IMR-90 (cell line): ENCODE results near the gene PTRH2. TPM values are rescaled to one million over a fixed set of nuclear protein-coding genes. Genes with fewer than 3 reads are reported as not detected.

Experiments used
- ATAC-seq: fragments of 200-7000 bp; cut with Tn5 transposase; 2 replicates; pipeline ENCODE4 v1.9.1; 2020; ENCODE audit warnings: low read depth, mild to moderate bottlenecking, moderate library complexity
- BruUV-seq: library from RNA; stranded (reverse); fragments of 400-500 nt; replicated peaks from 2 replicates; lab custom pipeline; 2021; lab: Mats Ljungman, UMichigan
- CTCF ChIA-PET: fragments of 300-600 bp; formaldehyde crosslinking; extraction: SDS; loops from one replicate; lab custom pipeline; 2021; ENCODE audit warnings: antibody characterized with exemption; lab: Yijun Ruan, JAX
- POLR2A ChIA-PET: fragments of 300-600 bp; sonication (Branson Sonifier 250); formaldehyde crosslinking; loops from one replicate; lab custom pipeline; 2022; ENCODE audit warnings: antibody characterized with exemption; ENCODE audit not compliant: unreplicated experiment; lab: Charles Lee
- DNase-seq: peaks from one replicate; pipeline ENCODE4 v3.0.0; 2013
- H2AFZ ChIP-seq: replicated peaks from 2 replicates; pipeline ENCODE3; 2013; ENCODE audit warnings: low read length, mild to moderate bottlenecking; ENCODE audit not compliant: poor library complexity
- H2AK5ac ChIP-seq: 2 replicates; pipeline ENCODE4 v1.6.1; 2013; ENCODE audit warnings: low read depth, low read length, inconsistent platforms
- H2AK9ac ChIP-seq: replicated peaks from 2 replicates; pipeline ENCODE3; 2013; ENCODE audit warnings: mild to moderate bottlenecking, low read depth, low read length, moderate library complexity; ENCODE audit not compliant: poor library complexity
- H2BK120ac ChIP-seq: 2 replicates; pipeline ENCODE4 v1.6.1; 2013; ENCODE audit warnings: low read depth, low read length, inconsistent platforms
- H2BK15ac ChIP-seq: 3 replicates; pipeline ENCODE4 v1.6.1; 2013; ENCODE audit warnings: low read depth, low read length, inconsistent platforms
- H2BK20ac ChIP-seq: 2 replicates; pipeline ENCODE4 v1.6.1; 2013; ENCODE audit warnings: low read depth, mild to moderate bottlenecking, inconsistent platforms, low read length, moderate library complexity
- H2BK5ac ChIP-seq: 2 replicates; pipeline ENCODE4 v1.6.1; 2013; ENCODE audit warnings: mild to moderate bottlenecking, low read depth, low read length, inconsistent platforms; ENCODE audit not compliant: poor library complexity, severe bottlenecking
- H3K14ac ChIP-seq: replicated peaks from 2 replicates; pipeline ENCODE4 v1.6.1; 2013; ENCODE audit warnings: low read depth, low read length, inconsistent platforms
- H3K18ac ChIP-seq: 2 replicates; pipeline ENCODE4 v1.6.1; 2013; ENCODE audit warnings: low read depth, low read length, control low read depth
- H3K23ac ChIP-seq: 2 replicates; pipeline ENCODE4 v1.6.1; 2013; ENCODE audit warnings: low read depth, low read length, inconsistent platforms
- H3K27ac ChIP-seq: 2 replicates; pipeline ENCODE4 v1.5.1; 2013; ENCODE audit warnings: mild to moderate bottlenecking, control low read depth, low read length; ENCODE audit not compliant: insufficient read depth
- H3K27me3 ChIP-seq: 2 replicates; pipeline ENCODE4 v1.6.1; 2013; ENCODE audit warnings: low read length; ENCODE audit not compliant: control insufficient read depth, insufficient read depth
- H3K36me3 ChIP-seq: 2 replicates; pipeline ENCODE4 v1.6.1; 2013; ENCODE audit warnings: low read length, mixed read lengths; ENCODE audit not compliant: control insufficient read depth, insufficient read depth
- H3K4ac ChIP-seq: 2 replicates; pipeline ENCODE4 v1.6.1; 2013; ENCODE audit warnings: low read depth, low read length, inconsistent platforms
- H3K4me1 ChIP-seq: 2 replicates; pipeline ENCODE4 v1.6.1; 2013; ENCODE audit warnings: low read length, mixed read lengths; ENCODE audit not compliant: control insufficient read depth, insufficient read depth
- H3K4me2 ChIP-seq: 2 replicates; pipeline ENCODE4 v1.6.1; 2013; ENCODE audit warnings: low read depth, mild to moderate bottlenecking, control low read depth, low read length, moderate library complexity
- H3K4me3 ChIP-seq: 2 replicates; pipeline ENCODE4 v1.5.1; 2013; ENCODE audit warnings: low read depth, mild to moderate bottlenecking, control low read depth, low read length, moderate library complexity; ENCODE audit not compliant: insufficient read depth
- H3K56ac ChIP-seq: 2 replicates; pipeline ENCODE4 v1.6.1; 2013; ENCODE audit warnings: low read length, inconsistent platforms; ENCODE audit not compliant: insufficient read depth; ENCODE audit errors: extremely low read depth
- H3K79me1 ChIP-seq, 2 experiments: 2 replicates each; pipeline ENCODE4 v1.6.1; 2013; ENCODE audit warnings: low read length in 2 of 2, inconsistent platforms in 1 of 2, low read depth in 1 of 2
- H3K9ac ChIP-seq: 2 replicates; pipeline ENCODE4 v1.6.1; 2013; ENCODE audit warnings: low read depth, low read length, control low read depth
- H3K9me1 ChIP-seq: 2 replicates; pipeline ENCODE4 v1.6.1; 2013; ENCODE audit warnings: low read length, inconsistent platforms; ENCODE audit not compliant: insufficient read depth
- H3K9me3 ChIP-seq: 2 replicates; pipeline ENCODE4 v1.6.1; 2013; ENCODE audit warnings: low read length; ENCODE audit not compliant: control insufficient read depth, insufficient read depth
- H4K20me1 ChIP-seq: 2 replicates; pipeline ENCODE4 v1.6.1; 2013; ENCODE audit warnings: low read length, inconsistent platforms; ENCODE audit not compliant: insufficient read depth
- H4K5ac ChIP-seq: 2 replicates; pipeline ENCODE4 v1.6.1; 2013; ENCODE audit warnings: mild to moderate bottlenecking, low read depth, low read length, control low read depth
- H4K8ac ChIP-seq, 2 experiments: 2 replicates each; pipeline ENCODE4 v1.6.1; 2013; ENCODE audit warnings: low read depth in 2 of 2, low read length in 2 of 2, control low read depth in 1 of 2, inconsistent platforms in 1 of 2
- H4K91ac ChIP-seq: 2 replicates; pipeline ENCODE4 v1.6.1; 2013; ENCODE audit warnings: low read depth, low read length, inconsistent platforms; ENCODE audit not compliant: insufficient read depth
- BHLHE40 ChIP-seq: fragments of 150-350 bp; IDR thresholded peaks from 2 replicates; pipeline ENCODE4 v1.6.1; 2016; ENCODE audit warnings: mild to moderate bottlenecking, low read depth, low read length
- CEBPB ChIP-seq: IDR thresholded peaks from 2 replicates; pipeline ENCODE4 v1.6.1; 2012; ENCODE audit warnings: low read depth, low read length, improper control_type of control experiment
- CHD1 ChIP-seq: IDR thresholded peaks from 2 replicates; pipeline ENCODE4 v1.6.1; 2012; ENCODE audit warnings: low read depth, low read length, improper control_type of control experiment
- FOS ChIP-seq: fragments of 150-350 bp; IDR thresholded peaks from 2 replicates; pipeline ENCODE4 v1.6.1; 2016; ENCODE audit warnings: low read depth, low read length
- MAFK ChIP-seq: IDR thresholded peaks from 2 replicates; pipeline ENCODE4 v1.6.1; 2012; ENCODE audit warnings: low read depth, low read length, improper control_type of control experiment
- MAZ ChIP-seq: IDR thresholded peaks from 2 replicates; pipeline ENCODE4 v1.6.1; 2012; ENCODE audit warnings: low read depth, mild to moderate bottlenecking, low read length, improper control_type of control experiment, moderate library complexity, borderline replicate concordance
- MXI1 ChIP-seq: IDR thresholded peaks from 2 replicates; pipeline ENCODE4 v1.6.1; 2012; ENCODE audit warnings: low read depth, mild to moderate bottlenecking, low read length, moderate library complexity, borderline replicate concordance
- NFE2L2 ChIP-seq: fragments of 150-350 bp; IDR thresholded peaks from 2 replicates; pipeline ENCODE4 v1.6.1; 2016; ENCODE audit warnings: low read depth, mild to moderate bottlenecking, low read length
- POLR2A ChIP-seq: IDR thresholded peaks from 2 replicates; pipeline ENCODE4 v1.6.1; 2012; ENCODE audit warnings: mild to moderate bottlenecking, low read depth, low read length
- RAD21 ChIP-seq: IDR thresholded peaks from 2 replicates; pipeline ENCODE4 v1.6.1; 2012; ENCODE audit warnings: low read length, improper control_type of control experiment
- RCOR1 ChIP-seq: IDR thresholded peaks from 2 replicates; pipeline ENCODE4 v1.6.1; 2012; ENCODE audit warnings: mild to moderate bottlenecking, low read length, improper control_type of control experiment; ENCODE audit not compliant: insufficient replicate concordance
- RFX5 ChIP-seq: IDR thresholded peaks from 2 replicates; pipeline ENCODE4 v1.8.0; 2012; ENCODE audit warnings: low read depth, mild to moderate bottlenecking, low read length, moderate library complexity
- SMC3 ChIP-seq: fragments of 150-350 bp; IDR thresholded peaks from 2 replicates; pipeline ENCODE4 v1.6.1; 2016; ENCODE audit warnings: low read depth, mild to moderate bottlenecking, antibody characterized with exemption, low read length, moderate library complexity
- dilution Hi-C: fragments of 300-500 bp; cut with HindIII; formaldehyde crosslinking; loops from one replicate; pipeline ENCODE4 v1.14.3; 2018; ENCODE audit warnings: low sequenced_read_pairs; ENCODE audit not compliant: unreplicated experiment
- in situ Hi-C: fragments of 300-500 bp; cut with MboI; formaldehyde crosslinking; loops from 3 replicates; pipeline ENCODE4 v1.14.3; 2019; ENCODE audit warnings: low sequenced_read_pairs, inconsistent platforms, mixed read lengths
- intact Hi-C: fragments of 100-400 bp; cut with micrococcal nuclease; formaldehyde crosslinking; loops from 2 replicates; pipeline ENCODE4 v1.10.0; 2022
- polyA plus RNA-seq, 3 experiments: library from polyadenylated mRNA; depleted of rRNA; stranded (reverse); fragments of >200 nt; gene quantifications; 2 replicates each; pipeline ENCODE4 v1.2.3, GENCODE V29; 2012; ENCODE audit warnings: low replicate concordance in 1 of 3
- total RNA-seq: library from RNA; depleted of rRNA; stranded (reverse); fragments of >200 nt; gene quantifications from 2 replicates; pipeline ENCODE4 v1.2.3, GENCODE V29; 2012
- TF ChIP-seq, protein P1 (sequence below): conservative IDR thresholded peaks from 2 replicates; pipeline ENCODE4 v1.5.1; 2012; ENCODE audit warnings: mild to moderate bottlenecking, low read depth, low read length, improper control_type of control experiment
- TF ChIP-seq, protein P2 (sequence below): fragments of 150-350 bp; IDR thresholded peaks from 2 replicates; pipeline ENCODE4 v1.6.1; 2016; ENCODE audit warnings: low read depth, mild to moderate bottlenecking, low read length, moderate library complexity, borderline replicate concordance

The PTRH2 gene
- total and polyA plus RNA-seq, 2 of the 4 experiments (the other 2 are of a cell fraction) = 24.9 to 49.7 TPM

DNA sequence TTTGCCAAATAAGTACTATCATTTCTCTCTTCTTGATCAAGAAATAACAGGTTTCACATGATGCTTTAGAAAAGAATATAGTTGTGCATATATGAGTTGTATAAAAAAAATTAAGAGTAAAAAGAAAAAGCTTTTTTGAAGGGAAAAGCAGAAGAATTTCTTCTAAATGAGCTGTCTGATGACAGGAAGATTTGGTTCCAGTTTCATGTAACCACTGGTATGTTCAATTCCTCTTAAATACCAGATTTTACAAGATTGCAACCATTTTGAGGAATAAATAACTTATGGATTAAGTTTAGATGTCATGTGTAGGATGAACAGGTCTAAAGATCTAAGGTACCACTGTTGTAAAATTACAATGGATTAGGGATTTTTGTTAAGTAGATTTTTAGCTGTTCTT, 45.2 kb upstream of the PTRH2 start:
- Histone ChIP-seq H2AK9ac (no peak overlapping the region), H2BK15ac (peak overlapping the region; percentile 70; the same call in 1 of the 3 replicates), H3K56ac (no peak overlapping the region), H2AFZ (no peak overlapping the region), H3K4me1 (peaks cover 14% of the 10 kb centered on the region), H3K4me3 (no peak overlapping the region), H3K27ac (peak overlapping the region; percentile 54; the same call in 1 of the 2 replicates), H3K36me3 (no peaks in the 10 kb centered on the region), H3K18ac (peak overlapping the region; percentile 81), H3K9me1 (no peaks in the 10 kb centered on the region; the same call in 1 of the 2 replicates), H2BK5ac (peak overlapping the region; percentile 93), H3K9ac (peak overlapping the region; percentile 48; the same call in 1 of the 2 replicates), H2BK20ac (peak overlapping the region; percentile 12; the same call in 1 of the 2 replicates), H3K79me1 (peaks cover 0 to 28% of the 10 kb centered on the region in 2 experiments; a peak in 2 of 4 replicates), H3K4me2 (peak overlapping the region; percentile 15; the same call in 1 of the 2 replicates), H3K23ac (peak overlapping the region; percentile 62; the same call in 1 of the 2 replicates), H3K14ac (no peak overlapping the region), H3K27me3 (no peaks in the 10 kb centered on the region), H4K91ac (no peak overlapping the region), H4K8ac (peak overlapping the region in 1 of 2 experiments; percentile 77; a peak in 1 of 4 replicates), H2AK5ac (peak overlapping the region; percentile 5; the same call in 1 of the 2 replicates), H2BK120ac (peak overlapping the region; percentile 22), H3K4ac (peak overlapping the region; percentile 73; the same call in 1 of the 2 replicates), H4K5ac (no peak overlapping the region), H4K20me1 (no peaks in the 10 kb centered on the region), H3K9me3 (no peaks in the 10 kb centered on the region)
- no peak for ATAC-seq
- TF ChIP-seq MXI1 (no peak), RAD21 (no peak), RCOR1 (no peak), MAFK (no peak), POLR2A (no peak), SMC3 (no peak), CEBPB (no peak), CHD1 (no peak), FOS (no peak), MAZ (no peak), BHLHE40 (no peak), RFX5 (no peak), NFE2L2 (no peak)
- TF ChIP-seq, protein P1, sequence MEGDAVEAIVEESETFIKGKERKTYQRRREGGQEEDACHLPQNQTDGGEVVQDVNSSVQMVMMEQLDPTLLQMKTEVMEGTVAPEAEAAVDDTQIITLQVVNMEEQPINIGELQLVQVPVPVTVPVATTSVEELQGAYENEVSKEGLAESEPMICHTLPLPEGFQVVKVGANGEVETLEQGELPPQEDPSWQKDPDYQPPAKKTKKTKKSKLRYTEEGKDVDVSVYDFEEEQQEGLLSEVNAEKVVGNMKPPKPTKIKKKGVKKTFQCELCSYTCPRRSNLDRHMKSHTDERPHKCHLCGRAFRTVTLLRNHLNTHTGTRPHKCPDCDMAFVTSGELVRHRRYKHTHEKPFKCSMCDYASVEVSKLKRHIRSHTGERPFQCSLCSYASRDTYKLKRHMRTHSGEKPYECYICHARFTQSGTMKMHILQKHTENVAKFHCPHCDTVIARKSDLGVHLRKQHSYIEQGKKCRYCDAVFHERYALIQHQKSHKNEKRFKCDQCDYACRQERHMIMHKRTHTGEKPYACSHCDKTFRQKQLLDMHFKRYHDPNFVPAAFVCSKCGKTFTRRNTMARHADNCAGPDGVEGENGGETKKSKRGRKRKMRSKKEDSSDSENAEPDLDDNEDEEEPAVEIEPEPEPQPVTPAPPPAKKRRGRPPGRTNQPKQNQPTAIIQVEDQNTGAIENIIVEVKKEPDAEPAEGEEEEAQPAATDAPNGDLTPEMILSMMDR = no peak
- TF ChIP-seq, protein P2, sequence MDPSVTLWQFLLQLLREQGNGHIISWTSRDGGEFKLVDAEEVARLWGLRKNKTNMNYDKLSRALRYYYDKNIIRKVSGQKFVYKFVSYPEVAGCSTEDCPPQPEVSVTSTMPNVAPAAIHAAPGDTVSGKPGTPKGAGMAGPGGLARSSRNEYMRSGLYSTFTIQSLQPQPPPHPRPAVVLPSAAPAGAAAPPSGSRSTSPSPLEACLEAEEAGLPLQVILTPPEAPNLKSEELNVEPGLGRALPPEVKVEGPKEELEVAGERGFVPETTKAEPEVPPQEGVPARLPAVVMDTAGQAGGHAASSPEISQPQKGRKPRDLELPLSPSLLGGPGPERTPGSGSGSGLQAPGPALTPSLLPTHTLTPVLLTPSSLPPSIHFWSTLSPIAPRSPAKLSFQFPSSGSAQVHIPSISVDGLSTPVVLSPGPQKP = no peak
- dilution Hi-C loops = no loop called here
- DNase-seq = peak; percentile 56
- ChIA-PET POLR2A (interaction anchor here (0.5 to 4.3 kb wide), 4 partner anchors 79 to 93 kb away, joined by 3 to 87 read pairs (median 5); no protein-coding TSS in a partner anchor), CTCF (interaction anchor here (0.7 to 2.2 kb wide), 2 partner anchors 102 to 231 kb away, joined by 3 to 6 read pairs; no protein-coding TSS in a partner anchor)
- intact Hi-C loops = loop anchor here (2.0 kb wide), 1 partner anchor 34 kb away; no protein-coding TSS in a partner anchor
- in situ Hi-C loops = no loop called here
- BruUV-seq = no TSS peak
